ENCODE measurements around the gene TPPP3.

Gene TPPP3

DNA sequence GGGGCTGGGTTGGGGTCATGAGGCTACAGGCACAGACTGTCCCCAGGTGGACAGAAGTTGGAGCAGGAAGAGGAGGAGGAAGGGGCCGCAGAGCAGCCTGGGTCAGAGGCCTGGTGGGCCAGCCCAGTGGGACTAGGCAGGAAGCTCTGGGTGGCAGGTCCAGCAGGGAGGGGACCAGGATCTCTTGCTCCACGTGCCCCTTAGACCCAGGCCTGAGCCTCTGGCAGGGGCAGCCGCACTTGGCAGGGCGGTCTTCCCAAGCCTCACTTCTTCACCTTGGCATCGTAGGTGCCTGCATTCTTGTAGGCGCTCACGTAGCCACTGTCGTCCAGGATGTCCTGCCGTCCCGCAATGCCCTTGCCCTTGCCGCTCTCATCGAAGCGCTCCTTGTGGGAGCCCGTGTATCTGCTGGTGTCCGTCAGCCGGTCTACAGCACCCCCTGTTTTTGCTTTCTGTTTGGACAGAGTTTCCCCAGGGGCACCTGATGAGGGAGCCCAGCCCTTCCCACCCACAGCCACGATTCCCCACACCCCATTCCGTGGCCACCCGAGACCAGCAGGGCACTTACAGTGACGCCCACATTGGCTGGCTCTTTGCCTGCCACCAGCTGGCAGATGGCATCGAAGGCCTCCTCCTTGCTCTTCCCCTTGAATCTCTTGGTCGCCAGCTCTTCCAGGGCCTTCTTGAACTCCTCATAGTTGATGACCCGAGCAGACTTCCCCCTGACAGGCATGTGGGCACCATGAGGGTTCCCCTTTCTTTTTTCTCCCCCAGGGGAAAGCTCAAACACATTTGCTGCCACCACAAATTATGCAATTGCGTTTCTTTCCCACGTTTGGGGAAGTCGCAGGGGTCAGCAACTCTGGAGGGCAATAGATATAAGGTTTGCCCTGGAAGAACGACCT lies 3.1 kb downstream of the TPPP3 start:
- Histone ChIP-seq H3K9me3 (no peaks in the 10 kb centered on the region), H3K36me3 (no peaks in the 10 kb centered on the region), H3K27me3 (no peaks in the 10 kb centered on the region), H3K4me3 (ENCODE audit: low read depth, low read length) (no peak overlapping the region), H3K4me1 (peaks cover 13% of the 10 kb centered on the region)
- DNase-seq, result no peak
- TF ChIP-seq, protein P1, sequence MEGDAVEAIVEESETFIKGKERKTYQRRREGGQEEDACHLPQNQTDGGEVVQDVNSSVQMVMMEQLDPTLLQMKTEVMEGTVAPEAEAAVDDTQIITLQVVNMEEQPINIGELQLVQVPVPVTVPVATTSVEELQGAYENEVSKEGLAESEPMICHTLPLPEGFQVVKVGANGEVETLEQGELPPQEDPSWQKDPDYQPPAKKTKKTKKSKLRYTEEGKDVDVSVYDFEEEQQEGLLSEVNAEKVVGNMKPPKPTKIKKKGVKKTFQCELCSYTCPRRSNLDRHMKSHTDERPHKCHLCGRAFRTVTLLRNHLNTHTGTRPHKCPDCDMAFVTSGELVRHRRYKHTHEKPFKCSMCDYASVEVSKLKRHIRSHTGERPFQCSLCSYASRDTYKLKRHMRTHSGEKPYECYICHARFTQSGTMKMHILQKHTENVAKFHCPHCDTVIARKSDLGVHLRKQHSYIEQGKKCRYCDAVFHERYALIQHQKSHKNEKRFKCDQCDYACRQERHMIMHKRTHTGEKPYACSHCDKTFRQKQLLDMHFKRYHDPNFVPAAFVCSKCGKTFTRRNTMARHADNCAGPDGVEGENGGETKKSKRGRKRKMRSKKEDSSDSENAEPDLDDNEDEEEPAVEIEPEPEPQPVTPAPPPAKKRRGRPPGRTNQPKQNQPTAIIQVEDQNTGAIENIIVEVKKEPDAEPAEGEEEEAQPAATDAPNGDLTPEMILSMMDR (IDR thresholded peaks at IDR 0.05; ENCODE audit: low read depth, low read length), result no peak

DNA sequence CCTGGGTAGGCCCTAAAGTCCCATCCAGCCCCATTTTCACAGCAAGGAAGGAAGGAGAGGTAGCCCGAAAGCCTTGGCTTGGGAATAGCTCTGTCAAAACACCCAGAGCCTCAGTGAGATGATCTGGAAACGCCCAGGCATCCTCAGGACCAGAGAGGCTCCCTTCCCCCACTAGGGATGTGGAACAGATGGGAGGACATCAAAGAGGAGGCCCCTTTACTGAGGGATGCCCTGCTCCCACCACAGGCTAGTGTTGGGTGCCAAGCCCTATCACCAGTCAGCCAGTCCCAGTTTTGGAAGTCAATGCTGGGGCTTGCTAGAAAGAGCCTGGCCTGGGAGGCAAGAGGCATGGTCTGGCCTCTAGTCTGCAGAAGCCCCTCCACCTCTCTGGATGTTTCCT lies 4.7 kb downstream of the TPPP3 start:
- Histone ChIP-seq H3K4me1 (peaks cover 4% of the 10 kb centered on the region; the same call in 1 of the 2 replicates), H3K36me3 (no peaks in the 10 kb centered on the region), H3K27me3 (no peaks in the 10 kb centered on the region), H3K9me3 (no peaks in the 10 kb centered on the region), H3K4me3 (ENCODE audit: low read depth, low read length) (no peak overlapping the region)
- TF ChIP-seq, protein P1 (IDR thresholded peaks at IDR 0.05; ENCODE audit: low read depth, low read length), result no peak
- DNase-seq, result no peak

DNA sequence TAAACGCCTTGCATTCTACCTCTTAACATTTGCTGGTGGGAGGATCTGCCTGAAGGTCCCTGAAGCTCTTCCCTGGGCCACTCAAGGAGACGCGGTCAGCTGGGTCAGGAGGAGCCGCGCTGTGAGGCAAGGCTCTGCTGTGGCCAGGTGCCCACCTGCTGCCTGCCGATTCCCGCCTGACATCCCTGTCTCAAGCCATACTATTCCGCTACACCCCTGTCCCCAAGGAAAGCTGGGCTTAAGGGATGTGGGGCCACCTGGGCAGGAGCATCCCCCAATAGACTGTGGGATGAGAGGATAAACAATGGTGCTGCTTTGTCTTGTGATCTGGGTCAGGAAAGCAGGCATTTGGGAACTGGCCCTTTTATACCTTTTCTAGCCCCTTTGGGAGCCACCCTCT lies 5.1 kb downstream of the TPPP3 start:
- H3K4me1 ChIP-seq, result peaks cover 3% of the 10 kb centered on the region; the same call in 1 of the 2 replicates
- TF ChIP-seq, protein P1 (IDR thresholded peaks at IDR 0.05; ENCODE audit: low read depth, low read length), result no peak
- H3K4me3 ChIP-seq (ENCODE audit: low read depth, low read length), result no peak overlapping the region
- no peak for DNase-seq
- H3K27me3 ChIP-seq, result no peaks in the 10 kb centered on the region
- H3K36me3 ChIP-seq, result no peaks in the 10 kb centered on the region
- no peaks in the 10 kb centered on the region for H3K9me3 ChIP-seq

DNA sequence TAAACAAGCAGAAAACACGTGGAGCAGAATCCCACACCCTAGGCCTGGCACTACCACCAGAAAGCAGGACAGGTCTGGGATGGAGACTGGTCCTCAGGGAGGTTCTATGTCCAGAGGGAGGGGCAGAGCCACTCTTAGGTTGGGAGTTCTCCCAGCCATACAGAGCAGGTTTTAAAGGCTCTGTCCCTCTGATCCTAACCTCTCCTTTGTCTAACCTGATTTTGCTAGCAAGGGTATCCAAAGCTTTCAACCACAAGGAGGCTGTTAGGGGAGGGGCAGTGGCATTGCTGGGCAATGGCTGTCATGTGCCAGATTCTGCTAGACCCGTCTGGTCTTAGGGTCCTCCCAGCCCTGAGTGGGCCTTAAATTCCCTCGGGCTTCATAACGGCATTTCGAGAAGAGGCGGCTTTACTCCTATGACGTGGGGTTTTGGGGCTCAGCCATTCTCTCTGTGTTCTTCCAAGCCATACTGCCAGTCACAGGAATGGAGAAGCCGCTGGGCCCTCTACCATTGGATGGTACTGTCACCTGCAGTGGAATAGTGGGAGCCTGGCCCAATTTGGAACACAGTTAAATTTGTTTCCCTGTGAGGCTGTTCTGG lies 5.7 kb downstream of the TPPP3 start:
- Histone ChIP-seq H3K9me3 (no peaks in the 10 kb centered on the region), H3K4me3 (ENCODE audit: low read depth, low read length) (no peak overlapping the region), H3K36me3 (no peaks in the 10 kb centered on the region), H3K27me3 (no peaks in the 10 kb centered on the region), H3K4me1 (no peaks in the 10 kb centered on the region; the same call in 1 of the 2 replicates)
- TF ChIP-seq, protein P1 (IDR thresholded peaks at IDR 0.05; ENCODE audit: low read depth, low read length), result no peak
- DNase-seq, result no peak

DNA sequence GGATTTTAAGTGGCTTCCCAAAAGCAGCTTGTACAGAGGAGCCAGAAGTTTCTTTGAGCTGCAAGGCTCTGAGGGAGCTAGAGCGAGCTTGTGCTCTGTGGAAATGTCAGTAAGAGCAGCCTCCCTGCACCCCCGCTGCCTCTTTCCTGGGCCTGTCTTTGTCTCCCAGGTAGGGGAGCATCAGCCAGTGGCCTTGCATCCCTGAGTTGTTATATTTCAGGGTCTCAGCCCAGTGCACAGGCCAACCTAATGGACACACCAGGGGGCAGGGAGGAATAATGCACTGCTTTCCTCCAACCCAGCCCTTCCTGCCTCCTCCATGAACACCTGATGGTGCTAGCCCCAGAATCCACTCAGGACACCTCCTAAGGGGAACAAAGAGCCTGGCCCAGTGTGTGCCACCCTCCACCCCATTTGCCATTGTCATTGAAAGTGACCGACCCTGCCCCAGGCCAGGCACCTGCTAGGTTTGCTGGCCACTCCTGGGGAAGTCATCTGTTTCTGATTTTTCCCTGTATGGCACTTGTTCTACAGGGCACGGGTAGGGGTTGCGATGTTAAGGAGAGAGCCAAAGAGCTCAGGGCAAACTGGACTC lies 6.3 kb downstream of the TPPP3 start:
- Histone ChIP-seq H3K27me3 (no peaks in the 10 kb centered on the region), H3K4me3 (ENCODE audit: low read depth, low read length) (no peak overlapping the region), H3K9me3 (no peaks in the 10 kb centered on the region), H3K4me1 (no peaks in the 10 kb centered on the region), H3K36me3 (no peaks in the 10 kb centered on the region)
- no peak for DNase-seq
- TF ChIP-seq, protein P1 (IDR thresholded peaks at IDR 0.05; ENCODE audit: low read depth, low read length), result no peak
